ENCODE data around the gene SCUBE3.

The SCUBE3 gene

DNA sequence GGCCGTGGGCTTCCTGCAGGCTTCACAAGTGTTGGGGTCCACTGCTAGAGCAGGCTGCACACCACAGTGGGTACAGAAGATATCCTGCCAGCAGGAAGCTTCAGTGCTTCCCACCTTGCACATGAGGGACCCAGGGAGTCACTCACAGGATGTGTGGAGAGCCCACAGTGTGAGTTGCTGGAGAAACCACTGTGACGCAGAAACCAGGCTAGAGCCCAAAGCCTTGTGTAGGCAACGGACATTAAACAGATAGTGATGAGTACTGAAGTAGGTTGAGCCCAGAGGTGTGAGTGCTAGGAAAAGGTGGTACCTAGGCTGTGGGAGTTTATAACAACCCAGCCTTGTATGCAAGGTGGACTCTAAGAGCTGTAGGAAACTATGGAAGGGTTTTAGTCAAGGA is 65.0 kb downstream of the SCUBE3 start:
- no peak for DNase-seq

DNA sequence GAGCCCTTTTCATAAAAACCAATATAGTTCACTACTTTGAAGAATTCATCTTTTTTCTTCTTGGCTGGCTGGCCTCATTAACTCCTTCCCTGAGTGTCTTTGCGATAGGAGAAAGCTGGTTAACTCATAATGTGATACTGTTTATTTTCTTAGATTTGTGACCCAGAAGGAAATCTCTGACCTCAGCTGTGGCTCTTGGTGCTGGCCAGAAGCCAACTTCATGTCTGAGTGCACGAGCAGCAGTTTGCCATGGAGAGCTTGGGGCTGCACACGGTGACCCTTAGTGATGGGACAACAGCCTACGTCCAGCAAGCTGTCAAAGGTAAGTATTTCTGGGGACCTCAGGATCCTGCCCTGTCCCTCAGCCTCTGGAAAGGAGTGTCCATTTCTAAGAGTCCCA is 67.1 kb downstream of the SCUBE3 start:
- no peak for DNase-seq

DNA sequence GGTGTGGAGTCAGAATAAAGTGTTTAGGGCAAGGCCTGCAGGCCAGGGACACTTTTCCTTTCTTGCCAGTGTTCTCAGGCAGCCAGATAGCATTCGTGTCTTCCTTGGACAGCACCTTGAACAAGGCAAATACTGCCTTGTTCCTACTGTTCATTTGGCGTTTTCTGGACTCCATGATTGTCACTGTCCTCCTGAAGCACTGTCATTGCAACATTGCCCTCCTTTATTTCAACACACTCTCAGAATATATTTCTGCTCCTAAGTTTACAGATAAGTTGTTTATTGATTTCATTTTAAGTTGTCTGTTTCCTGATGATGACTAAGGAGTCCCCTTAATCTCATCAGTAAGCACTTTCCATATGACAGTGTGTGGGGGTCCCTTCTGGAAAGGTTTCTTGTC is 68.7 kb downstream of the SCUBE3 start:
- no peak for DNase-seq

DNA sequence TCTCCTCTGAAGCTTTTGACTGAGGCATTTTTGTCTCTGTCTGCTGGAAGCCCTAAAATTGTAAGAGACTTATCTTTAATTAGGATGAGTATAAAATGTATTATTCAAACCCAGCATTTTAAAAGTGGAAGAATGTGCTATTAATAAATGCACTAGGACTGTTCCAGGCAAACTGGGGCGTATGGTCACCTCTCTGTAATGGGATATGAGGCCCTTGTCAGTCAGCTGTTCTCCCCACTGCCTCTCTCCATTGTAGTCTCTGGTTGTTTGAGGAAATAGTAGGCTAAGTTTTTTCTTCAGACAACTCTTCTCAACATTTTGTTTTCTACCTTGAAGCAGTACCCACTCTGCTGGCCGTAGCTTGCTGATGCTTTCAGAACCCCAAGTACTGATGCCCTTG is 69.6 kb downstream of the SCUBE3 start:
- DNase-seq: no peak

DNA sequence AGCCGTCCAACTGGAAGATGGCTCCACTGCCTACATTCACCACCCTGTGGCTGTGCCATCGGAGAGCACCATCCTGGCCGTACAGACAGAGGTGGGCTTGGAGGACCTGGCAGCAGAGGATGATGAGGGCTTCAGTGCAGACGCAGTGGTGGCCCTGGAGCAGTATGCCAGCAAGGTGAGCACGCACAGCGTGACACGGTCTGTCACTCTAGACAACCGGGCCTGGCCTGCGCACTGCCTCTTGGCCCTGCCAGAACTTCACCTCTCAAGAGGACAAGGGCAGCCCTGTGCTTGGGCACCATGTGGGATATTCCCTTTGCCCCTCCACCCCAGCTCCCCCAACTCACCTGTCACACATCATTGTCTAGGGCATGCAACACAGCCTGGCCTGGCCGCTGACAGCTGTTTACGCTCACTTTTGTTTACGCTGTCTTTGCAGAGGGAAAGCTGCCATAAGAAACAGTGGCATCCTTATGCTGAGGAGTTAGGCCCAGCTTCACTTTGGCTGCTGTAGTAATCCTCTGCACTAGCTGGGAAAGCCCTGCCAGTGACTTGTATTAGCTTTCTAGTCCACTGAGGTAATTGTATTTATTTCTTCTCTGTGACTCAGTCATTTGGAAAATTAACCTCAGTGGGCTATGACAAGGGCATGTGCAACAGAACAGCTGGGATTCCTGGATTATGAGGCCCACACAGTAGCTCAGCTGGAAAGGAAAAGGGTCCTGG is 74.1 kb downstream of the SCUBE3 start:
- DNase-seq: no peak

DNA sequence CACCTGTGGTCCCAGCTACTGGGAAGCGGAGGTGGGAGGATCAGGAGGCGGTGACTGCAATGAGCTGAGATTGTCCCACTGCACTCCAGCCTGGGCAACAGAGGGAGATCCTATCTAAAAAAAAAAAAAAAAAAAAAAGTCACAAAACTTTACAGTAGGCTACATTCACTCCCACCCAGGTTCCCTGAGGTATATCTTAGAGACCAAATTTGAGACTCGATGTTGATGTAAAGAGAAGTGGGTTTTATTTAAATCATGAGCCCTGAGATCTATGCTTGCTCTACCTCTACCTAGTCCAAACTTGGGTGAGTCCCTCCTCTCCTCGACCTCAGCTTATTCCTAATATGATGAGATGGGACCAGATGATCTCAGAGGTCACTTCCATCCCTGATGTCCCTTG is 75.1 kb downstream of the SCUBE3 start:
- DNase-seq: no peak

DNA sequence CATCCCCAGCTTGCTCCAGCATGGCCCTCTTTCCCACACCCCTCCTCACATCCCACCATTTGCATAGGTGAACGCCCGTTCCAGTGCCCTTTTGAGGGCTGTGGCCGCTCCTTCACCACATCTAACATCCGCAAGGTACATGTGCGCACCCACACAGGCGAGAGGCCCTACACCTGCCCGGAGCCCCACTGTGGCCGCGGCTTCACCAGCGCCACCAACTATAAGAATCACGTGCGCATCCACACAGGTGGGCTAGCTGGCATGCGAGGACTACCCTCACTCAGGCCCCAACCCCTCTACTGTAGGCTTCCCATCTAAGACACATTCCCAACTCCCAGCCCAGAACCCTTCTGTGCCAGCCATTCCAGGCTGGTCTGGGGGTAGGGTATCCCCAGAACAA is 77.7 kb downstream of the SCUBE3 start:
- no peak for DNase-seq

DNA sequence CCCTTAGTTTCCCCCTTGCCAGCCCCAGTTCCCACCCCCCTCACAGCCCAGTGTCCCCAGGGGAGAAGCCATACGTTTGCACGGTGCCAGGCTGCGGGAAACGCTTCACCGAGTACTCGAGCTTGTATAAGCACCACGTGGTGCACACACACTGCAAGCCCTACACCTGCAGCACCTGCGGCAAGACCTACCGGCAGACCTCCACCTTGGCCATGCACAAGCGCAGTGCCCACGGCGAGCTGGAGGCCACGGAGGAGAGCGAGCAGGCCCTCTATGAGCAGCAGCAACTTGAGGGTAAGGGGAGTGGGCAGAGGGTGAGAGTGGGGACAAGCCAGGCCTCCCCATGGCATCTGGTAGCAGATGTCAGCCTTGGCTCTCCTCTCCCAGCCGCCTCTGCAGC is 78.7 kb downstream of the SCUBE3 start:
- DNase-seq: no peak

DNA sequence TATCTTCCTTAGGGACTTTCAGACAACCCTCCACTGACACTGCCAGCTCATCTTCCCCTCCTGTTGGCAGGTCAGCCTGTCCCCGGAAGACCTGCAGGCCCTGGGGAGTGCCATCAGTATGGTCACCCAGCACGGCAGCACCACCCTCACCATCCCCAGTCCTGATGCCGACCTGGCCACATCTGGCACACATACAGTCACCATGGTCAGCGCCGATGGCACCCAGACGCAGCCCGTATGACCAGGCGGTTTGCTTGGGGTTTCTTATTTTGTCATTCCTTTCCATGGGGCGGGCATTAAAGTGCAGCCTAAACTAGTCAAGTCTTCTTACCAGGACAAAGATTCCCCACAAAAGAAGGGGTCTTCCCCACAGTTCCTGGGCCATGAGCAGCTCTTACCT is 79.9 kb downstream of the SCUBE3 start:
- DNase-seq: no peak

DNA sequence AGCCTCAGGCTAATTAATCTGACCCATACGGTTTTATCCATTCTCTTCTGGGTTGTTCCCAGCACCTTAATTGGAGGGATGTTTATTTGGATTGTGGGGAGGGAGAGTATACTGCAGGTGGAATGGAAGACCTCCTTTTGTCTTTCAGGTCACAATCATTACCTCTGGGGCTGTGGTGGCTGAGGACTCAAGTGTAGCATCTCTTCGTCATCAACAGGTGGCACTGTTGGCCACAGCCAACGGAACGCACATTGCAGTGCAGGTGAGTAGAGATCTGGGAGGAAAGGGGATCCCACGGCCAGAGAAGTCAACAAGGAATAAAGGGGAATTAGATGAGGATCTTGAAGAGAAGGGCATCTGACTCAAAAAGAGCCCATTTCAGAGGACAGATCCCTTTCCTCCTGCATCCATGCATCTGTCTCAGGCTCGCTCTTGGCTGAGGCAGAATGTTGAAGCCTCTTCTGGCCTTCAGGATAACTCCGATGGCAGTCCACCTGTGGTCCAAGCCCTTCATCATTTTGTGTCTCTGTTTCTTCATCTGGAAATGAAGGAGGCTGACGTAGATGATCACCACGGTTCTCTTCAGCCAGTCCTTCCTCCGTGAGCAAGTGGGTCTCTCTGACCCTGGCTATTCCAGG is 80.7 kb downstream of the SCUBE3 start:
- peak; percentile 51 for DNase-seq

DNA sequence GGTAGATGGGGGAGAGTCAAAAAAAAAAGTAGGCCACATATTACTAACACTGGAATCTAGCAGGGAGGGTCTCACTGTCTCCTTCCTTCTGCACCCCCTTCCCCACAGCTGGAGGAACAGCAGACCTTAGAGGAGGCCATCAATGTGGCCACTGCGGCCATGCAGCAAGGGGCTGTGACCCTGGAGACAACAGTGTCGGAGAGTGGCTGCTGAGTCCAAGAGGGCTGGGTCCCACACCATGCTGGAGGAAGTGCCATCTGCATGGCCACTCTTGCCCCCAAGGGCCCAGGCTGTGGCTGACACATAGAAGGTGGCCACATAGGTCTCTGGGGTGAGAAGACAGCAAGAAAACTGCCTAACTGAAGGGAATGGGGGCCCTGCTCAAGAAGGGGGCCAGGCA is 81.3 kb downstream of the SCUBE3 start:
- no peak for DNase-seq

DNA sequence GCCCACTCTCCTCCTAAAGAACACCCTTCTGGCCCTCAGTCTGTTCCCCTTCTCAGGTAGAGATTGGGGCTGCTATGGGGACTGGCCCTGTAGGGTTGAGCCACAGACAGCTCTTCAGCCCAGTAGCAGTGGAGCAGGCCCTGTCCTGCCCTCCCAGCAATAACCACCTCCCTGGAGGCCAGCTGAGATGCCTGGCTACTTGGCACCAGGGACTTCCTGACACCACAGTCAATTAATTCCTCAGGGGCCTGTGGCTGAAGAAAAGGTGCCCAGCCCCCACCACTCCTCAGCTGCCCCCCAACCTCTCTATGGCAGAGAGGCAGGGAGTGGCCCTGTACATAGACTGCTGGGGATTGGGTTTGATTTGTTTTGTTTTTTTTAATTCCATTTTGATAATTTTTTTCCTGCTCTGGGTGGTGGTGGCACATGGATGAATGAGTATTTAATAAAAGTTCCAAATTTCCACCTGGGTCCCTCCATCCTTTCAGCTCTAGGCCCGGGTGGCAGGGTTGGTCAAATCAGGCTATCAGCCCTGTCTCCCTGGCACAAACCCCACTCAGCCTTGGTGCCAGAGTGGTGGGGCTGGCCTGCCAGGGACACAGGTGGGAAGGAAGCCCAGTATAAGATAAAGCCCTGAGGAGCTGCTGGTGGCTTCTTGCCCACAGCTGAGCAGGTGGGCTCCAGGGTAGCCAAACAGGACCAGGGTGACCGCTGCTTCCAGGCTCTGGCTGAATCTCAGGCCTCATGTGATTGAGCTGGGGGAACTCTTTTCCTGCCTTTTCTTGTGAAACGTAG is 82.0 kb downstream of the SCUBE3 start:
- no peak for DNase-seq

DNA sequence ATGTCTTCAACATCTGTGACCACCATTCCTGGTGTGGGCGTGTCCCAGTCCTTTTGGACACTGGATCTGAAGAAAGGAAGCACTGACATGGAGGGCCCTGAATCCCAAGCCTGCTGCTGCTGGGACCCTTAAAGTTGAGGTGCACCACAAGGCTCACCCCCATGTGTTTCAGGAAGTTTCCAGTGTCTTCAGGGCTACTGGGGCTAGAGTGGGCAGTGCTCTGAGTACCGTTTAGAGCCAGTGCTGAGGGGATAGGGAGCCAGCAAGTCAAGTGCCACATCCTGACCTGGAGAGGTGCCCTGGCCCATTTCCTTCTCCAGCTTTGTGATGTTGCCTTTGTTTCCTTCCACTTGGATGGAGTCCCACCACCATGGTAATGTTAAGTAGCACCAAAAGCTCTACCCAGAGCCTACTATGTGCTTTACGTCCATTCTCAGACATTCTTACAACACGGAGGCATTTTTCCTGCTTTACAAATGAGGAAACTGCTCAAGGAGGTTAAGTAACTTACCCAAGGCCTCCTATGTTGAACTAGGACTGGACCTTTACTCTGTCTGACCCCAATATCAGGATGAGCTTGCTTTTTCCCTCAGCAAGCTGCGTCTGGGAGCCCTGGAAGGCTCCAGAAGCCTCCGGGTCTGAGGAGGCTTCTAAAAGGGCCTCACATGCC is 83.3 kb downstream of the SCUBE3 start:
- no peak for DNase-seq

DNA sequence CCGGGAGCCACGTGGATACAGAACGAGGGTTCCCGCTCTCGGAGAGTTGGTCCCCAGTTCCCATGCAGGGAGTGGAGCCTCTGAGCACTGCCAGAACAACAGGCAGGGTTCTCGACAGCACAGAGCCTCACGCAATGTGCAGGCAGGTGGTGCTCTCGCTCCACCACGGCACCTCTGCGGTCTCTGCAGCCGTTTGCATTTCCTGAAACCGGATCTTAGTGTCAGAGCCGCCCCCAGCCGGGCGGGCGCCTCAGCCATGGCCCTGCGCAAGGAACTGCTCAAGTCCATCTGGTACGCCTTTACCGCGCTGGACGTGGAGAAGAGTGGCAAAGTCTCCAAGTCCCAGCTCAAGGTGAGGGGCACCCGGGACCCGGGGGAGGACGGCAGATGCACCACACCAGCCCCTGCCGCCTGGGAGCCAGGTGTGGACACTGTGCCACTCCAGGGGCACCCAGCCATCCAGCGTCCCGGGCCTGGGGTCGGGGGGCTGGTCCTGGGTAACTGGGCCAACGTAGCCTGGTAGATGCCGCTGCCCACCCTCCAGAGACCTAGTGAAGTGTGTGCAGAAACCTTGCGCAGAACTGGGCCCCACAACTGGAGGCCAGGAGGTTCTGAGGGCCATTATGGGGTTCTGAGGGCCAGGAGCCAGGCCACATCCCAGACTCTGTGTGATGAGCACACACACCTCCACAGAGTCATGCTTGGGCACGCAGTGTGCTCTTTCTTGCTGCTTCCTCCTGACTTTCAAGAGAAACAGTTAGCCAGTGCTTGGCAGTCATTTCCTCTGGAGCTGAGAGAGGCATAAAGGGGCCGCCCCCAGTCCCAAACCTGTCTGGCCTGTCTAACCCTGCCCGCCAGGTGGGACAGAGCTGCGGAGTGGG is 84.1 kb downstream of the SCUBE3 start, which contains the start of gene DEF6:
DEF6 (plus strand) TSS at position 218 of the 881 bp plus-strand sequence; CDS start at position 257, 39 bp downstream.
- DNase-seq: peak; percentile 88

DNA sequence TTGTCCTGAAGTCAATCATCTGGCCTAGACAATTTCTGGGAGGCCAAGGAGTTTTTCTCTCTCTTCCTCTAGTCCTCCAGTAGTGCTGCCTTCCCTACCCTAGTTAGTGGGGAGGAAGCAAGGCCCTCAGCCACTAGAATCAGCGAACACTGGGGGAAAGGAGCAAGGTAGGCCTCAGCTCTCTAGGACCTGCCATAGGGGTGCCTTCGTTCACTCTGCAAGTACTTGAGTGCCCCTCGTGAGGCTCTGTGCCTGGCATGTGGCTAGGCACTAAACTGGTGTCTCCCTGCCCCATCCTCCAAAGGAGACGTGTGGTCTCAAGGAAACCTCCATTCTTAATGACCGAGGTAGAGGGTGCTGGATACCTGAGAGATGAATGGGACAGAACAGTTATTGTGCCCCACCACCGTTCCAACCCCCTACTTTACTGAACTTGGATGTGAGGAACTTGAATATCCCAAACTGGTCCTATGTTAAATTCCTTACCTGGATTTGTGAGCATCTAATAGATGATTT is 84.9 kb downstream of the SCUBE3 start:
- no peak for DNase-seq

DNA sequence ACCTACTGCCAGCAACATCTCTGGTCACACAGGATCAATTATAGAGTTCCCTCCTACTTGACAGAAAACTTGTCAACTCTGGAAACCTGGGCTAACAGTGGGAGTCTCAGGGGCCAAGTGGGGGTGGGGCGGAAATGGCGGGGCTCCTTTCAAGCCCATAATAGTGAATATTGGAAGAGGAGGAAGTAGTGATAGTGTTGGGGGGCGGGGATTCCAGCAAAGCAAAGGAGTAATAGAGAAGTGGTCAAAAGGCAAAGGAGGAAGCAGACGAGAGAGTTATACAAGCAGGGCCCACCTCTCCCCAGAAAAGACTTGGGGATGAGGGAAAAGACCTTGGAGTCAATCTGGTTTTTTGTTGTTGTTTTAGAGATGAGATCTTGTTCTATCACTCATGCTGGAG is 85.9 kb downstream of the SCUBE3 start:
- no peak for DNase-seq

DNA sequence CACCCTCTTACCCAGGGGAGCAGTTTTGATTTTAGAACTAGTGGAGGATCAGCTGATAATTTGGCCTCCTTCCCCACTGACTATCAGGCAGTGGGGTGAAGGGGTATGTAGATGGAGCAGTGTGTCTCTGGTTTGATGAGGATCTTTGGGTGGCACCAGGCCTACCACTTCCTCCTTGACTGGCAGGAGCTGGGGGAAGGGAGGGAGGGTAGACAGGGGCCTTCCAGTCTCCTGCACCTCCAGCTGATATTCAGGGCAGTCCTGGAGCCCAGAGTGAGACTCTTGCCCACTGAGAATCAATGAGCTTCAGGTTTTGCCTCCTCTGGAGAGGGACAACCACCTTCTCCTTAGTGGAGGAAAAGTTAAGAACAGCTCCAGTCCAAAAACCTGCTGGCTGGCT is 87.1 kb downstream of the SCUBE3 start:
- peak; percentile 39 for DNase-seq

Data from activated CD8-positive, alpha-beta memory T cell treated with anti-CD3 and anti-CD28 coated beads, Interleukin-2, amount 50 U/mL, for 4 hours (primary cell).